ENCODE results near the gene PRIM2.
"Not testable (repeated sequence)": the region's sequence is repeated elsewhere in the genome, so short reads cannot be mapped to it uniquely, and the experiment has no call there.

- TF ChIP-seq CTCF (IDR thresholded peaks at IDR 0.05); REST (IDR thresholded peaks at IDR 0.05; ENCODE audit: insufficient read depth in 1 of 2, low read depth in 2 of 2, low read length in 1 of 2); POLR2AphosphoS5 (IDR thresholded peaks at IDR 0.05; ENCODE audit: low read depth, low read length); SIN3A (IDR thresholded peaks at IDR 0.05; ENCODE audit: borderline replicate concordance, insufficient read depth, low read depth, low read length); TCF7L2 (IDR thresholded peaks at IDR 0.05; ENCODE audit: low read depth, low read length): not testable (repeated sequence)
These were observed 73.4 kb downstream of the PRIM2 start for GRCh38 chr6:57390818-57391217.

Measured in Panc1 (cell line).